Measurements from ENCODE around the gene LRP2. TPM values are rescaled to one million over a fixed set of nuclear protein-coding genes. Genes with fewer than 3 reads are reported as not detected.
A peak's percentile ranks its signal among the peaks of the same experiment; 100 is the strongest.

The LRP2 gene
- total and polyA plus RNA-seq, 10 of the 15 experiments (the other 5 are each of a cell fraction or from before 2014, with no cell fraction given): 0.01 to 0.19 (median 0.06) TPM; not detected in 5

DNA sequence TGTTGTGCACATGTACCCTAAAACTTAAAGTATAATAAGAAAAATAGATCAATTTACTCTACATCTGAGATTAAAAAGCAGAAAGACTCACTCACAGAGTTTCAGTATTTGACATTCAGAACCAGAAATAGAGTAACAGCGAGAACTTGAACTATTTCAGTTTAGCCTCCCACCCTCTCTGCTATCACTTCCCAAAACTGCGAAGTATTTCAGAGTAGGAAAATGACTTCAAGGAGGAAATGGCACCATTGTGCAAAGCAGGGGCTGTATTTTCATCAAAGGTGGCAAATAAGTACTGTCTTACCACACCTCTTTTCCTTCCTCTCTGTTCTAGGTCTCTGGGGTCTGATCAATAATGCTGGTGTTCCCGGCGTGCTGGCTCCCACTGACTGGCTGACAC, 279.3 kb downstream of the LRP2 start:
- CTCF ChIA-PET: interaction anchor here (1.3 to 3.4 kb wide), 2 partner anchors 27 to 59 kb away, joined by 3 to 16 read pairs; no protein-coding TSS in a partner anchor
- Histone ChIP-seq H3K79me2 (ENCODE audit: control insufficient read depth, insufficient read depth, low read length) (no peaks in the 10 kb centered on the region), H3K4me3 (no peak overlapping the region), H3K4me2 (ENCODE audit: control insufficient read depth, insufficient read depth) (peak overlapping the region; percentile 80), H3K27me3 (replicated peaks in 1 of 2; ENCODE audit: control insufficient read depth in 2 of 2, insufficient read depth in 2 of 2, low read length in 1 of 2) (no peaks in the 10 kb centered on the region), H3K9ac (ENCODE audit: control insufficient read depth, insufficient read depth, low read length) (no peak overlapping the region), H2AFZ (ENCODE audit: control insufficient read depth, low read depth, low read length) (peak overlapping the region; percentile 34), H4K20me1 (ENCODE audit: control insufficient read depth, insufficient read depth) (no peaks in the 10 kb centered on the region), H3K36me3 (ENCODE audit: control insufficient read depth in 2 of 2, insufficient read depth in 2 of 2, low read length in 1 of 2) (no peaks in the 10 kb centered on the region), H3K27ac (ENCODE audit: control insufficient read depth, insufficient read depth) (no peak overlapping the region), H3K9me3 (replicated peaks; ENCODE audit: control insufficient read depth, insufficient read depth, low read length) (no peaks in the 10 kb centered on the region; the same call in 2 of the 3 replicates), H3K4me1 (ENCODE audit: control insufficient read depth, insufficient read depth, low read length) (peaks cover 8% of the 10 kb centered on the region)
- in situ Hi-C loops (cut with MboI) (no loop called here), intact Hi-C loops (cut with micrococcal nuclease; ENCODE audit: unreplicated experiment) (no loop called here)
- BruUV-seq (replicated peaks): no TSS peak
- SMC1A ChIA-PET (ENCODE audit: uncharacterized antibody, unreplicated experiment): no interaction called here
- WGBS (ENCODE audit: insufficient coverage, insufficient replicate concordance, low lambda C conversion rate, missing lambda C conversion rate): 2% methylated on average over 4 of the region's 4 CpGs
- peak; percentile 23; the same call in 2 of the 3 replicates for ATAC-seq
- no peak for TF ChIP-seq HSF1 (IDR thresholded peaks at IDR 0.05; ENCODE audit: low read depth, low read length)
- no peak for TF ChIP-seq ZZZ3 (IDR thresholded peaks at IDR 0.05; ENCODE audit: control insufficient read depth, insufficient read length, low read depth)
- no peak for TF ChIP-seq IRF5 (IDR thresholded peaks at IDR 0.05; ENCODE audit: borderline replicate concordance)
- no peak for TF ChIP-seq TAF1 (IDR thresholded peaks at IDR 0.05; ENCODE audit: borderline replicate concordance, low read depth, low read length)
- TF ChIP-seq LARP7 (IDR thresholded peaks at IDR 0.05): no peak
- peak; percentile 53; the same call in 1 of the 2 replicates for TF ChIP-seq MEF2A (IDR thresholded peaks at IDR 0.05; ENCODE audit: insufficient read depth, low read depth, low read length)
- TF ChIP-seq SUZ12 (IDR thresholded peaks at IDR 0.05; ENCODE audit: unreplicated experiment): no peak
- TF ChIP-seq FOXM1 (IDR thresholded peaks at IDR 0.05; ENCODE audit: low read depth, low read length): no peak
- no peak for TF ChIP-seq HDAC2 (IDR thresholded peaks at IDR 0.05)
- TF ChIP-seq SPI1 (IDR thresholded peaks at IDR 0.05; ENCODE audit: borderline replicate concordance, insufficient read depth, low read depth, low read length): peak; percentile 64
- TF ChIP-seq IRF4 (IDR thresholded peaks at IDR 0.05; ENCODE audit: low read depth, low read length): no peak
- TF ChIP-seq DPF2 (IDR thresholded peaks at IDR 0.05): no peak
- TF ChIP-seq, protein P1, sequence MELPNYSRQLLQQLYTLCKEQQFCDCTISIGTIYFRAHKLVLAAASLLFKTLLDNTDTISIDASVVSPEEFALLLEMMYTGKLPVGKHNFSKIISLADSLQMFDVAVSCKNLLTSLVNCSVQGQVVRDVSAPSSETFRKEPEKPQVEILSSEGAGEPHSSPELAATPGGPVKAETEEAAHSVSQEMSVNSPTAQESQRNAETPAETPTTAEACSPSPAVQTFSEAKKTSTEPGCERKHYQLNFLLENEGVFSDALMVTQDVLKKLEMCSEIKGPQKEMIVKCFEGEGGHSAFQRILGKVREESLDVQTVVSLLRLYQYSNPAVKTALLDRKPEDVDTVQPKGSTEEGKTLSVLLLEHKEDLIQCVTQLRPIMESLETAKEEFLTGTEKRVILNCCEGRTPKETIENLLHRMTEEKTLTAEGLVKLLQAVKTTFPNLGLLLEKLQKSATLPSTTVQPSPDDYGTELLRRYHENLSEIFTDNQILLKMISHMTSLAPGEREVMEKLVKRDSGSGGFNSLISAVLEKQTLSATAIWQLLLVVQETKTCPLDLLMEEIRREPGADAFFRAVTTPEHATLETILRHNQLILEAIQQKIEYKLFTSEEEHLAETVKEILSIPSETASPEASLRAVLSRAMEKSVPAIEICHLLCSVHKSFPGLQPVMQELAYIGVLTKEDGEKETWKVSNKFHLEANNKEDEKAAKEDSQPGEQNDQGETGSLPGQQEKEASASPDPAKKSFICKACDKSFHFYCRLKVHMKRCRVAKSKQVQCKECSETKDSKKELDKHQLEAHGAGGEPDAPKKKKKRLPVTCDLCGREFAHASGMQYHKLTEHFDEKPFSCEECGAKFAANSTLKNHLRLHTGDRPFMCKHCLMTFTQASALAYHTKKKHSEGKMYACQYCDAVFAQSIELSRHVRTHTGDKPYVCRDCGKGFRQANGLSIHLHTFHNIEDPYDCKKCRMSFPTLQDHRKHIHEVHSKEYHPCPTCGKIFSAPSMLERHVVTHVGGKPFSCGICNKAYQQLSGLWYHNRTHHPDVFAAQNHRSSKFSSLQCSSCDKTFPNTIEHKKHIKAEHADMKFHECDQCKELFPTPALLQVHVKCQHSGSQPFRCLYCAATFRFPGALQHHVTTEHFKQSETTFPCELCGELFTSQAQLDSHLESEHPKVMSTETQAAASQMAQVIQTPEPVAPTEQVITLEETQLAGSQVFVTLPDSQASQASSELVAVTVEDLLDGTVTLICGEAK (IDR thresholded peaks at IDR 0.05; ENCODE audit: borderline replicate concordance): no peak
- RAD21 ChIA-PET (ENCODE audit: unreplicated experiment): no interaction called here
- DNase-seq (ENCODE audit: low read depth, low spot score): peak; percentile 23
- POLR2A ChIA-PET: no interaction called here
- FAIRE-seq: no peak

Data from GM12878 (cell line).